ENCODE data around the gene STK4.

- TF ChIP-seq CTCF (IDR thresholded peaks at IDR 0.05), result no peak
- no peak for TF ChIP-seq POLR2A (IDR thresholded peaks at IDR 0.05)
Measured at GRCh38 chr20:44943828-44944227, 22.5 kb upstream of the STK4 start.

Measured in Peyer's patch (tissue), 4 donors.